NCI-H774 (cell line): ENCODE data around the gene MATN4.

Experiments
- DNase-seq: peaks from one replicate; lab custom pipeline; 2025; lab: John Stamatoyannopoulos, UW

MATN4 gene

GRCh38 chr20:45340951-45341350 lies 32.9 kb upstream of the MATN4 start:
- DNase-seq = no peak

GRCh38 chr20:45340236-45340847 lies 32.2 kb upstream of the MATN4 start:
- DNase-seq = no peak

- DNase-seq = no peak
These were observed 31.7 kb upstream of the MATN4 start for GRCh38 chr20:45339799-45340198.

- no peak for DNase-seq
These were observed 31.0 kb upstream of the MATN4 start for GRCh38 chr20:45339084-45339483.

GRCh38 chr20:45338121-45339030 lies 30.3 kb upstream of the MATN4 start:
- no peak for DNase-seq

GRCh38 chr20:45337367-45338120 lies 29.4 kb upstream of the MATN4 start:
- no peak for DNase-seq

- DNase-seq = no peak
These were observed 28.6 kb upstream of the MATN4 start for GRCh38 chr20:45336530-45337366.

- no peak for DNase-seq
These were observed 22.4 kb upstream of the MATN4 start for GRCh38 chr20:45330476-45330875.

GRCh38 chr20:45329497-45330319 lies 21.6 kb upstream of the MATN4 start:
- no peak for DNase-seq

GRCh38 chr20:45328451-45328850 lies 20.4 kb upstream of the MATN4 start:
- no peak for DNase-seq

- DNase-seq = no peak
These were observed 17.3 kb upstream of the MATN4 start for GRCh38 chr20:45325371-45325770.

- no peak for DNase-seq
These were observed 15.6 kb upstream of the MATN4 start for GRCh38 chr20:45323731-45324130.

GRCh38 chr20:45322952-45323383 lies 14.9 kb upstream of the MATN4 start:
- DNase-seq = peak; percentile 14

- no peak for DNase-seq
These were observed 13.0 kb upstream of the MATN4 start for GRCh38 chr20:45320948-45321595.

- DNase-seq = no peak
These were observed 10.8 kb upstream of the MATN4 start for GRCh38 chr20:45318948-45319347.

- no peak for DNase-seq
These were observed 10.4 kb upstream of the MATN4 start for GRCh38 chr20:45318386-45318939.

GRCh38 chr20:45317826-45318225 lies 9.7 kb upstream of the MATN4 start:
- DNase-seq = no peak

GRCh38 chr20:45316150-45317080 lies 8.3 kb upstream of the MATN4 start:
- DNase-seq = no peak

GRCh38 chr20:45315672-45316071 lies 7.6 kb upstream of the MATN4 start:
- no peak for DNase-seq
